Measurements from ENCODE around the gene SYPL1. TPM values are rescaled to one million over a fixed set of nuclear protein-coding genes. Genes with fewer than 3 reads are reported as not detected.
A peak's percentile ranks its signal among the peaks of the same experiment; 100 is the strongest.

SYPL1 gene
- total RNA-seq, 1 experiment from 2014 or later = 76.4 TPM

GRCh38 chr7:106045139-106045538 is 67.0 kb downstream of the SYPL1 start:
- Histone ChIP-seq H3K27ac (ENCODE audit: low read depth, low read length, poor library complexity, severe bottlenecking) (no peak overlapping the region), H3K27me3 (replicated peaks; ENCODE audit: insufficient read depth, low read depth, low read length, poor library complexity) (no peaks in the 10 kb centered on the region), H3K4me1 (ENCODE audit: insufficient read depth, low read length, poor library complexity, severe bottlenecking) (peaks cover 39% of the 10 kb centered on the region), H3K4me3 (ENCODE audit: low read depth, low read length, poor library complexity, severe bottlenecking) (no peak overlapping the region), H3K36me3 (ENCODE audit: insufficient read depth, low read length, poor library complexity, severe bottlenecking) (no peaks in the 10 kb centered on the region), H3K9me3 (ENCODE audit: low read depth, low read length, poor library complexity, severe bottlenecking) (no peaks in the 10 kb centered on the region)
- BruUV-seq (replicated peaks) = no TSS peak
- no peak for DNase-seq (ENCODE audit: low spot score)
- TF ChIP-seq, protein P1, sequence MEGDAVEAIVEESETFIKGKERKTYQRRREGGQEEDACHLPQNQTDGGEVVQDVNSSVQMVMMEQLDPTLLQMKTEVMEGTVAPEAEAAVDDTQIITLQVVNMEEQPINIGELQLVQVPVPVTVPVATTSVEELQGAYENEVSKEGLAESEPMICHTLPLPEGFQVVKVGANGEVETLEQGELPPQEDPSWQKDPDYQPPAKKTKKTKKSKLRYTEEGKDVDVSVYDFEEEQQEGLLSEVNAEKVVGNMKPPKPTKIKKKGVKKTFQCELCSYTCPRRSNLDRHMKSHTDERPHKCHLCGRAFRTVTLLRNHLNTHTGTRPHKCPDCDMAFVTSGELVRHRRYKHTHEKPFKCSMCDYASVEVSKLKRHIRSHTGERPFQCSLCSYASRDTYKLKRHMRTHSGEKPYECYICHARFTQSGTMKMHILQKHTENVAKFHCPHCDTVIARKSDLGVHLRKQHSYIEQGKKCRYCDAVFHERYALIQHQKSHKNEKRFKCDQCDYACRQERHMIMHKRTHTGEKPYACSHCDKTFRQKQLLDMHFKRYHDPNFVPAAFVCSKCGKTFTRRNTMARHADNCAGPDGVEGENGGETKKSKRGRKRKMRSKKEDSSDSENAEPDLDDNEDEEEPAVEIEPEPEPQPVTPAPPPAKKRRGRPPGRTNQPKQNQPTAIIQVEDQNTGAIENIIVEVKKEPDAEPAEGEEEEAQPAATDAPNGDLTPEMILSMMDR (conservative IDR thresholded peaks at IDR 0.05; ENCODE audit: low read depth, low read length) = no peak
- TF ChIP-seq EZH2 (IDR thresholded peaks at IDR 0.05; ENCODE audit: borderline replicate concordance, low read depth, low read length, poor library complexity, severe bottlenecking) = no peak
- CTCF ChIA-PET = no interaction called here
- intact Hi-C loops (cut with micrococcal nuclease; ENCODE audit: unreplicated experiment) = loop anchor here (10.0 kb wide), 1 partner anchor 910 kb away; no protein-coding TSS in a partner anchor
- POLR2A ChIA-PET (ENCODE audit: low non-redundant PET) = no interaction called here

DNA sequence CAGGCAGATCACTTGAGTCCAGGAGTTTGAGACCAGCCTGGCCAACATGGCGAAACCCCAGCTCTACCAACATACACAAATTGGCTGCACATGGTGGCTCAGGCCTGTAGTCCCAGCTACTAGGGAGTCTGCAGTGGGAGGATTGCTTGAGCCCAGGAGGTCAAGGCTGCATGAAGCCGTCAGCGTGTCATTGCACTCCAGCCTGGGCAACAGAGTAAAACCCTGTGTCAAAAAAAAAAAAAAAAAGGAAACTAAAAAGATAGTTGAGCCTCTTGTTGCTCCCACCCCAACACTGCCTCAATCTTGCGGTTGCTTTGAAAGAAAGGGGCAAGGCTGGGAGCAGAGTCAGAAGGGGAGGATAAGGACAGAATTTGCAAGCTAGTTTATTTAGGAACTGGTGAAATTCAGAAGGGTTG is 69.9 kb downstream of the SYPL1 start:
- Histone ChIP-seq H3K4me3 (ENCODE audit: low read depth, low read length, poor library complexity, severe bottlenecking) (no peak overlapping the region), H3K4me1 (ENCODE audit: insufficient read depth, low read length, poor library complexity, severe bottlenecking) (peaks cover 34% of the 10 kb centered on the region), H3K27me3 (replicated peaks; ENCODE audit: insufficient read depth, low read depth, low read length, poor library complexity) (no peaks in the 10 kb centered on the region), H3K36me3 (ENCODE audit: insufficient read depth, low read length, poor library complexity, severe bottlenecking) (no peaks in the 10 kb centered on the region), H3K27ac (ENCODE audit: low read depth, low read length, poor library complexity, severe bottlenecking) (peak overlapping the region; percentile 33), H3K9me3 (ENCODE audit: low read depth, low read length, poor library complexity, severe bottlenecking) (no peaks in the 10 kb centered on the region)
- no peak for DNase-seq (ENCODE audit: low spot score)
- no peak for TF ChIP-seq EZH2 (IDR thresholded peaks at IDR 0.05; ENCODE audit: borderline replicate concordance, low read depth, low read length, poor library complexity, severe bottlenecking)
- TF ChIP-seq, protein P1 (conservative IDR thresholded peaks at IDR 0.05; ENCODE audit: low read depth, low read length) = no peak
- CTCF ChIA-PET = interaction anchor here (0.8 to 2.2 kb wide), 5 partner anchors 11 to 351 kb away, joined by 3 to 7 read pairs (median 3); partner anchors contain the start of gene ATXN7L1
- POLR2A ChIA-PET (ENCODE audit: low non-redundant PET) = no interaction called here
- BruUV-seq (replicated peaks) = TSS peak; percentile 79
- intact Hi-C loops (cut with micrococcal nuclease; ENCODE audit: unreplicated experiment) = loop anchor here (2.0 to 10.0 kb wide), 4 partner anchors 350 to 1119 kb away; no protein-coding TSS in a partner anchor

DNA sequence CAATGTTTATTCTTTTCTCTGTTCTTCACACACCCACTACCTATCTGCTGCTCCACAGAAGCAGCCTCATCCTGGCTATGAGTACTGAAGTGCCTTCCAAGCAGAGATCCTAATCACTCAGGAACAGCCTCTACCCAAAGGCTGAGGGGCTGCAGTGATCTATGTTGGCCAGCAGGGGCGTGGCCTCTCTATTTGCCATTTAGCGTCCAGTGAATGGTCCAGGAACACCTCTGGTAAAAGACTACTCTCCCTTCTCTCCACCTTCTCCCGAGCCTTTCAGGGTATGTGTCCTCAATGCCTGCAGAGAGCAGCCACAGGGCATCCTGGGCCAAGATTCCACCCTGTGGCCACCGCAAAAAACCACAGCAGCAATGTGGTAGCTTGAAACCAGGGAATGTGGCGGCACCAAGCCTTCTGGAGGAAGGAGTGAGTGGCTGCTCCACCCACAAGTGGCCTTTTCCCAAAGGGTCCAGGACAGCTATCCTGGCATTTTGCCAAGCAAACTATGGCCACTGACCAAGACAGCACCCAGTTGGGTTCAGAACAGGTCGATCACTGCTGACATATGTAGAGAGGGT is 70.9 kb downstream of the SYPL1 start:
- POLR2A ChIA-PET (ENCODE audit: low non-redundant PET) = no interaction called here
- H3K4me1 ChIP-seq (ENCODE audit: insufficient read depth, low read length, poor library complexity, severe bottlenecking) = peaks cover 34% of the 10 kb centered on the region
- no peaks in the 10 kb centered on the region for H3K9me3 ChIP-seq (ENCODE audit: low read depth, low read length, poor library complexity, severe bottlenecking)
- CTCF ChIA-PET = interaction anchor here (1.0 to 1.2 kb wide), 2 partner anchors 113 to 281 kb away, joined by 3 read pairs; no protein-coding TSS in a partner anchor
- no peak for TF ChIP-seq EZH2 (IDR thresholded peaks at IDR 0.05; ENCODE audit: borderline replicate concordance, low read depth, low read length, poor library complexity, severe bottlenecking)
- TF ChIP-seq, protein P1 (conservative IDR thresholded peaks at IDR 0.05; ENCODE audit: low read depth, low read length) = peak; percentile 80
- intact Hi-C loops (cut with micrococcal nuclease; ENCODE audit: unreplicated experiment) = loop anchor here (2.0 to 10.0 kb wide), 4 partner anchors 164 to 906 kb away; partner anchors contain the start of gene ATXN7L1
- DNase-seq (ENCODE audit: low spot score) = peak; percentile 71
- H3K27me3 ChIP-seq (replicated peaks; ENCODE audit: insufficient read depth, low read depth, low read length, poor library complexity) = no peaks in the 10 kb centered on the region
- no peak overlapping the region for H3K27ac ChIP-seq (ENCODE audit: low read depth, low read length, poor library complexity, severe bottlenecking)
- H3K4me3 ChIP-seq (ENCODE audit: low read depth, low read length, poor library complexity, severe bottlenecking) = no peak overlapping the region
- no peaks in the 10 kb centered on the region for H3K36me3 ChIP-seq (ENCODE audit: insufficient read depth, low read length, poor library complexity, severe bottlenecking)
- BruUV-seq (replicated peaks) = no TSS peak

Other genes starting within 250 kb of the SYPL1 start
- 29.9 and 32.8 TPM in 2 replicates for gene ATXN7L1, start 235.7 kb downstream of the SYPL1 start, total RNA-seq (2021)
- 13.9 and 17.7 TPM in 2 replicates for gene CDHR3, start 149.0 kb downstream of the SYPL1 start, total RNA-seq (2021)
- gene NAMPT, start 172.7 kb upstream of the SYPL1 start, total RNA-seq (2021) = 55.3 and 68.0 TPM in 2 replicates